ENCODE measurements around the gene PGAP3.
A peak's percentile ranks its signal among the peaks of the same experiment; 100 is the strongest.

PGAP3 gene

DNA sequence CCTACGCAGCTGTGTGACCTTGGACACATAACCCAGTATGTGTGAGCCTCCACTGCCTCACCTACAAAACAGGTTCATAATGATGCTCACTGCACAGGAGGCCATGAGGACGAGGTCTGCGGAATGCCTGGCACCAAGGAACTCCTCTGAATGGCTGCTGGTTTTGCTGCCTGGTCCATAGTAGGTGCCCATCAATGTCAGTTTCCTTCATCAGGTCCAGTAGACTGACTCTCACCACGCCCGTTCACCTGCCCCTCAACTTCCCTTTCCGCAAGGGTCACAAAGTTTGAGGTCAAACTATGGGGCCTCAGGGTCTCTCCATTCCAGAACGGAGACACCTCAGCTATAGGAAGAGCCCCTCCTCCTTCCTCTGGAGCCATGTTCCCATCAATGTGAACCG is 10.8 kb downstream of the PGAP3 start:
- no peak overlapping the region for H3K27ac ChIP-seq
- no peak for TF ChIP-seq ZFX (IDR thresholded peaks at IDR 0.05; ENCODE audit: borderline replicate concordance)
- TF ChIP-seq, protein P1, sequence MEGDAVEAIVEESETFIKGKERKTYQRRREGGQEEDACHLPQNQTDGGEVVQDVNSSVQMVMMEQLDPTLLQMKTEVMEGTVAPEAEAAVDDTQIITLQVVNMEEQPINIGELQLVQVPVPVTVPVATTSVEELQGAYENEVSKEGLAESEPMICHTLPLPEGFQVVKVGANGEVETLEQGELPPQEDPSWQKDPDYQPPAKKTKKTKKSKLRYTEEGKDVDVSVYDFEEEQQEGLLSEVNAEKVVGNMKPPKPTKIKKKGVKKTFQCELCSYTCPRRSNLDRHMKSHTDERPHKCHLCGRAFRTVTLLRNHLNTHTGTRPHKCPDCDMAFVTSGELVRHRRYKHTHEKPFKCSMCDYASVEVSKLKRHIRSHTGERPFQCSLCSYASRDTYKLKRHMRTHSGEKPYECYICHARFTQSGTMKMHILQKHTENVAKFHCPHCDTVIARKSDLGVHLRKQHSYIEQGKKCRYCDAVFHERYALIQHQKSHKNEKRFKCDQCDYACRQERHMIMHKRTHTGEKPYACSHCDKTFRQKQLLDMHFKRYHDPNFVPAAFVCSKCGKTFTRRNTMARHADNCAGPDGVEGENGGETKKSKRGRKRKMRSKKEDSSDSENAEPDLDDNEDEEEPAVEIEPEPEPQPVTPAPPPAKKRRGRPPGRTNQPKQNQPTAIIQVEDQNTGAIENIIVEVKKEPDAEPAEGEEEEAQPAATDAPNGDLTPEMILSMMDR (IDR thresholded peaks at IDR 0.05), result no peak

DNA sequence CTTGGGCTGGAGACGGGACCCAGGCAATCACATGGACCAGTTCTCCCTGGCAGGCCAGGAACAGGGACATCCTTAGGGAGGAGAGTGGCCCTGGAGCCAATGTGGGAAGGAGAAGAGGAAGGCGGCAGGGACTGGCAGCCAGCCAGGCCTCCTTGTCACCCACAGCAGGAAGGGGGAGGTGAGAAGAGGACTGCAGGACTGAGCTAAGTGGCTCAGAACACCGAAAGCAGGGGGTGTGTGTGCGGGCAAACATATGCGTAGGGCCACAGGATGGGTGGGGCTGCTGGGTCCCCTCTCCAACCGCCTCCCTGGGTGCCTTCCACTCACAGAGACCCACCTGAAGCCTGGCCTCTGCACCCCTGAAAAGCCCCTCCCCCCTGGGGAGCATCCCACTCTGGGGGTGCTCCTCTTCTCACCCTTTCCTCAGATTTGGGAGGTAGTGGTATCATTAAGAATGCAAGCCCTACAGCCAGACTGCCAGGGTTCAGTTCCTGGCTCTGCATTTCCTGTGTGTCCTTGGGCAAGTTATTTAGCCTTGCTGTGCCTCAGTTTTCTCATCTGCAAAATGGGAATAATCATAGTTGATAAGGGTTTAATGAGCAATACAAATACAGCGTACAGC is 11.5 kb downstream of the PGAP3 start:
- H3K27ac ChIP-seq, result peak overlapping the region; percentile 57
- no peak for TF ChIP-seq ZFX (IDR thresholded peaks at IDR 0.05; ENCODE audit: borderline replicate concordance)
- TF ChIP-seq, protein P1 (IDR thresholded peaks at IDR 0.05), result no peak

DNA sequence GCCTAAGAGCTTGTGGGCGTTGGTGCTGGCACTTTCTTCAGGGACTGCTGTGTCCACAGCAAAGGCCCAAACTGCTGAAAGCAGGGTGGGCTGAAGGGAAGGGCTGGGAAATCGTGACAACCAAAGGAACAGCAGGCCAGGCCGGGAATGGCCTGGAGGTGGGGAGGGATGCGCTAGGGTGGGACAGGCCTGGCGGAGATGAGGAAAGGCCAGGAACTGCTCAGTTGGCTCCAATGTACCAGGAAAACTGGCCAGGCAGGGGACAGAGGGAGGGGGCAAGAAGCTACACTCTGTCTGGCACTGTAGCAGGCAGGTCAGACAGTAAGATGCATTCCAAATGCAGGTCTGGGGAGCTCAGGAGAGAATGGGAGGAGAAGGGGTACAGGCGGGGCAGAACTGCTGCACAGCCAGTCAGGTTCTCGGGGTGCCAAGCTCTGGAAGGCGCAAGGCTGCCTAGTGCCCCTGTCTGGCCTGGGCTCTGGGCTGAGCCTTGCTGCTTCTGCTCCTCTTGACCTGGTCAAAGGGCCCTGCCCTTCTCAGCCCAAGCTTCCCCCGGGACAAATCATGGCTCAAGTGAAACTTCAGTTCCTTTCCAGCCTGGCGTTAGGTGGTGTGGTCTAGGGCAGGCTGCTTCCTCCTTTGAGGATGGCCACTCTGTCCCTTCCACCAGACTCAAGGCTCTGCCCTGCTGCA is 12.3 kb downstream of the PGAP3 start:
- peak overlapping the region; percentile 57 for H3K27ac ChIP-seq
- TF ChIP-seq, protein P1 (IDR thresholded peaks at IDR 0.05), result no peak
- TF ChIP-seq ZFX (IDR thresholded peaks at IDR 0.05; ENCODE audit: borderline replicate concordance), result no peak

DNA sequence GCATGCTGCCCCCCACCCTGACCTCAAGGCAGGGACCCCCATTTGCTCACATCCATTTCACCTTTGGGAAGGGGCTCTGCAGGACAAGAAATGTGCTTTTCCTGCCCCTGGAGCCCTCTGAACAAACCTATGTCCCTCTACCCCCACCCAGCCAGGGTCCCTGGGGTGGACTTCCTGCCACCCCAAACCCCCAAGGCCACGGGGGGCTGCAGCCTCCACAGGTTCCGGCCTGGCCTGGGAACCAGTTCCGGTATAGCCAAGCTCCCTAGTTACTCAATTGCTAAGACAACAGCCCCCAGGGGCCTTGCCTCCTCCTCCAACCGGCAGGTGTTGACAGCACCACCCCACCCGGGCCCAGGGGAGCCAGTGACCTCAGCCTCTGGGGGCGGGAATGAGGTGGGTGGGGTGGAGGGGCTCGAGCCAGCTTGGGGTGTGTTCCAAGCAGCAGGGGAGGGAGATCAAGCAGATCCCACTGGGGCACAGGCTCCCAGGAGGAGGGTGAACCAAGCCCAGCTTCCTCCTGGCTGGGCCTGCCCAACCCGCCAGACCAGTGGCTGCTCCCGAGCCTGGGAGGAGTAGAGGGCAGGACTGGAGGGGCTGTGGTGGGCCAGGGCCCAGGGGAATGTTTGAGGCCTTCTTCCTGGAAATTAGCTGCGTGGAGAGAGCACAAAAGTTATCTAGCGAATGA is 13.0 kb downstream of the PGAP3 start:
- TF ChIP-seq, protein P1 (IDR thresholded peaks at IDR 0.05), result no peak
- TF ChIP-seq ZFX (IDR thresholded peaks at IDR 0.05; ENCODE audit: borderline replicate concordance), result no peak
- H3K27ac ChIP-seq, result peak overlapping the region; percentile 57

DNA sequence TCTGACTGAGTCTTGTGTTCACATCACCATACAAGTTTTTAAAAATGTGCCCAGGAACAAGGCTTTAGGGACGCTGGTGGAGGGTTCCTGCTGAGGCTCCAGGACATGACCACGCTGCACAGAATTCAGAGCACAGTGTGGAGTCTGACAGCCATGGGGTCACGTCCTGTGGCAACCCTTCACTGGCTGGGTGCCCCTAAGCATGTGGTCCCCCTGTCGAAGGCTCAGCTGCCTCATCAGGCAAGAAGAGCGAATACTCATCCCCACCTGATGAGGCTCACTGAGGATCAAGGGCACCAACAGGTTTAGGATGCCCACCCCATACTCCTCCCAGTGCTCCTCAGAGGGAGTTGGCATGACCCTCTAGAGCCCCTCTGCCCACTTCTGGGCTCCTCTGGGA is 13.7 kb downstream of the PGAP3 start:
- peak overlapping the region; percentile 57 for H3K27ac ChIP-seq
- TF ChIP-seq, protein P1 (IDR thresholded peaks at IDR 0.05), result no peak
- TF ChIP-seq ZFX (IDR thresholded peaks at IDR 0.05; ENCODE audit: borderline replicate concordance), result no peak

DNA sequence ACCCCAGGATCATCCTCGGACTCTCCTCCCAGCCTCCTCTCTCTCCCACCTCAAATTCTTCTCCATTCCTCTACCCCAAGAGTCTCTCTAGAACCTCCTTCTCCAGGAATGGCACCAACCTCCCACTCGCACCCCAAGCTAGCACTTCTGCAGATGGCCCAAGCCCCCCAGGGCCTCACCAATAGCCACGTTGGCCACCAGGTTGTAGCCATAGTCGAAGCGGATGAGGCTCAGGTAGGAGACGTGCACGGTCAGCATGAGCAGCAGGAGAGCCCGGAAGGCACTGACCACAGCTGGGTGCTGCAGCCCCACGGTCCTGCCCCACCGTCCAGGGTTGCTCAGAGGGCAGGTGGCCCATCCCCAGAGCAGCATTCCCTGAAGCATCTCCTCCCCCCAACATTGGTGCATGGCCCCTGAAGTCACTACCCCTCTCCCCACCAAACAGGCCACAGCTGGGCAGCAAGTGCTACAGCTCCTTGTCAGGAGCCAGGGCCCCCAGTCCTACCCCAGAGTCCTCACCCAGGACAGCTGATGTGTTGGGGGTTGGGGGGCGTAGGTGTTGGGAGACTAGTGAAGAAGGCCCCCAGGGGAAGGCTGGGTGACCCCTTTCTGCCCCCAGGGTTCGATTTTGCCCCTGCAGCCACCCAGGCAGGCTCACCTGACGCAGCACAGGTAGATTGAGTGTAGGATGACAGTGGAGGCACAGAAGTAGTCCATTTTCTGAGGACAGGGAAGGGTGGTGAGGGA is 14.3 kb downstream of the PGAP3 start:
- H3K27ac ChIP-seq, result no peak overlapping the region
- no peak for TF ChIP-seq ZFX (IDR thresholded peaks at IDR 0.05; ENCODE audit: borderline replicate concordance)
- TF ChIP-seq, protein P1 (IDR thresholded peaks at IDR 0.05), result no peak

Data from 22Rv1 (cell line).